GM23338 (cell line): Measurements from ENCODE around the gene CDK7. TPM values are rescaled to one million over a fixed set of nuclear protein-coding genes. Genes with fewer than 3 reads are reported as not detected.

Experiments used
- ATAC-seq: fragments of 200-7000 bp; cut with Tn5 transposase; 3 replicates; pipeline ENCODE4 v1.9.1; 2020
- DNase-seq: peaks from one replicate; pipeline ENCODE4 v3.0.0-alpha.2; 2015; ENCODE audit warnings: low spot score
- H2AFZ ChIP-seq: fragments of 200-600 bp; sonication (generic); 2 replicates; pipeline ENCODE4 v1.8.0; 2016; ENCODE audit warnings: antibody characterized with exemption, mild to moderate bottlenecking, moderate library complexity
- H3F3A ChIP-seq: fragments of 200-600 bp; sonication (generic); replicated peaks from 2 replicates; pipeline ENCODE4 v1.8.0; 2017; ENCODE audit warnings: antibody characterized with exemption, mixed run types, low read depth
- H3K27ac ChIP-seq: fragments of 200-600 bp; sonication (generic); 2 replicates; pipeline ENCODE4 v1.6.1; 2016; ENCODE audit warnings: low read depth
- H3K27me3 ChIP-seq: fragments of 200-600 bp; sonication (generic); 2 replicates; pipeline ENCODE4 v1.8.0; 2016; ENCODE audit warnings: mild to moderate bottlenecking, mixed run types, moderate library complexity; ENCODE audit not compliant: insufficient read depth
- H3K36me3 ChIP-seq: fragments of 200-600 bp; sonication (generic); 2 replicates; pipeline ENCODE4 v1.8.0; 2016; ENCODE audit warnings: mild to moderate bottlenecking; ENCODE audit not compliant: insufficient read depth
- H3K4me1 ChIP-seq: fragments of 200-600 bp; sonication (generic); 2 replicates; pipeline ENCODE4 v1.8.0; 2016; ENCODE audit warnings: mild to moderate bottlenecking, moderate library complexity; ENCODE audit not compliant: insufficient read depth
- H3K4me2 ChIP-seq: fragments of 200-600 bp; sonication (generic); 2 replicates; pipeline ENCODE4 v1.7.1; 2017; ENCODE audit warnings: mixed run types
- H3K4me3 ChIP-seq: fragments of 200-600 bp; sonication (generic); 2 replicates; pipeline ENCODE4 v1.6.1; 2016; ENCODE audit warnings: mixed run types
- H3K79me2 ChIP-seq: fragments of 200-600 bp; sonication (generic); replicated peaks from 2 replicates; pipeline ENCODE4 v1.8.0; 2017; ENCODE audit warnings: mild to moderate bottlenecking; ENCODE audit not compliant: insufficient read depth
- H3K9me2 ChIP-seq: fragments of 200-600 bp; sonication (generic); 2 replicates; pipeline ENCODE4 v1.8.0; 2017; ENCODE audit not compliant: insufficient read depth
- H4K20me1 ChIP-seq: fragments of 200-600 bp; sonication (generic); replicated peaks from 2 replicates; pipeline ENCODE4 v1.8.0; 2017; ENCODE audit warnings: mild to moderate bottlenecking; ENCODE audit not compliant: insufficient read depth
- H3K27ac Mint-ChIP-seq: 2 replicates; pipeline ENCODE4 v1.8.0; 2020; ENCODE audit warnings: inconsistent platforms, mild to moderate bottlenecking, moderate library complexity, mixed read lengths
- H3K27me3 Mint-ChIP-seq: 3 replicates; pipeline ENCODE4 v1.8.0; 2022; ENCODE audit warnings: low read depth, mild to moderate bottlenecking, moderate library complexity, mixed read lengths, inconsistent platforms; ENCODE audit not compliant: insufficient read depth, poor library complexity
- H3K36me3 Mint-ChIP-seq: 3 replicates; pipeline ENCODE4 v1.8.0; 2021; ENCODE audit warnings: low read depth, mild to moderate bottlenecking, inconsistent platforms, moderate library complexity, mixed read lengths
- H3K4me1 Mint-ChIP-seq: 3 replicates; pipeline ENCODE4 v1.8.0; 2020; ENCODE audit warnings: mild to moderate bottlenecking, inconsistent platforms, mixed read lengths
- H3K4me3 Mint-ChIP-seq: 3 replicates; pipeline ENCODE4 v1.8.0; 2021; ENCODE audit warnings: moderate library complexity, mild to moderate bottlenecking, inconsistent platforms, mixed read lengths
- H3K9me3 Mint-ChIP-seq: 3 replicates; pipeline ENCODE4 v1.8.0; 2020; ENCODE audit warnings: moderate library complexity, mild to moderate bottlenecking, inconsistent platforms, mixed read lengths
- CREB1 ChIP-seq: fragments of 250-450 bp; sonication (Bioruptor Pico); IDR thresholded peaks from 2 replicates; pipeline ENCODE4 v1.5.0; 2020; ENCODE audit warnings: low read depth, mild to moderate bottlenecking, moderate library complexity
- EZH2 ChIP-seq: fragments of 200-600 bp; sonication (generic); IDR thresholded peaks from one replicate; pipeline ENCODE4 v1.8.0; 2017; ENCODE audit warnings: antibody characterized with exemption, mild to moderate bottlenecking, low read depth; ENCODE audit not compliant: unreplicated experiment
- EZH2phosphoT487 ChIP-seq: fragments of 200-600 bp; sonication (generic); IDR thresholded peaks from one replicate; pipeline ENCODE4 v1.8.1; 2018; ENCODE audit warnings: antibody characterized with exemption; ENCODE audit not compliant: unreplicated experiment
- JUNB ChIP-seq: IDR thresholded peaks from one replicate; pipeline ENCODE4 v1.6.1; 2016; ENCODE audit warnings: antibody characterized with exemption; ENCODE audit not compliant: unreplicated experiment
- NANOG ChIP-seq: IDR thresholded peaks from 2 replicates; pipeline ENCODE4 v1.6.1; 2016; ENCODE audit warnings: antibody characterized with exemption, borderline replicate concordance
- POLR2AphosphoS5 ChIP-seq: IDR thresholded peaks from 2 replicates; pipeline ENCODE4 v1.6.1; 2016; ENCODE audit warnings: antibody characterized with exemption, low read depth
- STAT1 ChIP-seq: IDR thresholded peaks from one replicate; pipeline ENCODE4 v1.6.1; 2016; ENCODE audit warnings: antibody characterized with exemption; ENCODE audit not compliant: unreplicated experiment
- ZNF114 ChIP-seq: fragments of 250-450 bp; sonication (Bioruptor Pico); IDR thresholded peaks from 2 replicates; pipeline ENCODE4 v1.5.0; 2020; ENCODE audit warnings: mild to moderate bottlenecking, moderate library complexity
- ZNF331 ChIP-seq: fragments of 250-450 bp; sonication (Bioruptor Pico); IDR thresholded peaks from 2 replicates; pipeline ENCODE4 v1.5.0; 2020; ENCODE audit warnings: low read depth, mild to moderate bottlenecking, moderate library complexity
- polyA plus RNA-seq: library from polyadenylated mRNA; unstranded; fragments of >200 nt; fragmentation: Nextera tagmentation; extraction: Ambion mirVana; gene quantifications from 2 replicates; pipeline ENCODE4 v1.2.1, GENCODE V29; 2016
- total RNA-seq: library from RNA; depleted of rRNA; stranded (reverse); fragments of >200 nt; shearing (Covaris generic); gene quantifications from 2 replicates; pipeline ENCODE4 v1.2.3, GENCODE V29; 2014
- TF ChIP-seq, protein P1 (sequence below): IDR thresholded peaks from one replicate; pipeline ENCODE4 v1.6.1; 2018; ENCODE audit warnings: antibody characterized with exemption; ENCODE audit not compliant: unreplicated experiment
- TF ChIP-seq, protein P2 (sequence below), 2 experiments: fragments of 200-600 bp in 1 of 2; sonication (generic) in 1 of 2; conservative IDR thresholded peaks; 2 replicates each; pipeline versions ENCODE4 v1.5.1 to v1.6.1; 2016 to 2017; ENCODE audit warnings: antibody characterized with exemption in 2 of 2, low read depth in 2 of 2, mild to moderate bottlenecking in 2 of 2, moderate library complexity in 1 of 2
- TF ChIP-seq, protein P3 (sequence below): fragments of 250-450 bp; sonication (Bioruptor Pico); IDR thresholded peaks from 2 replicates; pipeline ENCODE4 v1.5.0; 2020; ENCODE audit warnings: mild to moderate bottlenecking, moderate library complexity
- TF ChIP-seq, protein P4 (sequence below): IDR thresholded peaks from 2 replicates; pipeline ENCODE4 v1.6.1; 2016; ENCODE audit warnings: antibody characterized with exemption

CDK7 gene
- total and polyA plus RNA-seq, 2 experiments from 2014 or later: 78.4 to 80.7 TPM

DNA sequence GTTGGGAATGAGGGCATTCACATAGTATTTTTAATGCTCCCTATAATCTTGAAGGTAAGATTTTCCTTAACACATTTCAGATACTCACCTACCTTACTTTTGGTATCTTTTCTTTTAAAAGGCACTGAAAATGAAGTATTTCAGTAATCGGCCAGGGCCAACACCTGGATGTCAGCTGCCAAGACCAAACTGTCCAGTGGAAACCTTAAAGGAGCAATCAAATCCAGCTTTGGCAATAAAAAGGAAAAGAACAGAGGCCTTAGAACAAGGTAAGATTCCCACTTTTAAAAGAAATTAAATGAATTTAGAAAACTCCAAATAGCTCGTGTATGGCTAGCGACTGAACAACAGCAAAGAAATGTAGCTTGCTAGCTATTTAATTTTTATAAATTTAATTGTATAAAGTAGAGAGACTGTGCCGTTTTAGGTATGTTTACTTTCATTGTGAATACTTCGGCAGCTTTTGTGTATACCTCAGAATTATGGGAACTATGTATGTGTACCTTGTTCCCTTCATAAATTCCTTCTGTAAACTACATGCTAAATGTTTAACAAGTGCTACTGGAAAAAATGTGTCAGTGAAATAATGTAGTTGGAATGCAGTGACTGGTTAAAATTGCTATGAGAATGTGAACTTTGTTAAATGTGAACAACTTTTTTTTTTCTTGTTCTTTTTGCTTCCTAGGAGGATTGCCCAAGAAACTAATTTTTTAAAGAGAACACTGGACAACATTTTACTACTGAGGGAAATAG, 41.9 kb downstream of the CDK7 start:
- no peak for ATAC-seq
- Mint-ChIP-seq H3K36me3 (peaks cover 57% of the 10 kb centered on the region; the same call in 2 of the 3 replicates), H3K27me3 (peaks cover 7% of the 10 kb centered on the region), H3K9me3 (no peaks in the 10 kb centered on the region), H3K4me1 (peaks cover 8% of the 10 kb centered on the region; the same call in 2 of the 3 replicates), H3K4me3 (no peak overlapping the region), H3K27ac (no peak overlapping the region)
- H2AFZ ChIP-seq: no peak overlapping the region
- no peaks in the 10 kb centered on the region; the same call in 1 of the 2 replicates for H3K79me2 ChIP-seq
- H3K4me1 ChIP-seq: 0 out of 2 replicates have a peak, but pooled peaks cover 3% of the 10 kb centered on the region
- H3K27me3 ChIP-seq: no peaks in the 10 kb centered on the region
- H3K9me2 ChIP-seq: no peaks in the 10 kb centered on the region
- H3K4me2 ChIP-seq: no peak overlapping the region
- no peak for DNase-seq
- TF ChIP-seq, protein P1, sequence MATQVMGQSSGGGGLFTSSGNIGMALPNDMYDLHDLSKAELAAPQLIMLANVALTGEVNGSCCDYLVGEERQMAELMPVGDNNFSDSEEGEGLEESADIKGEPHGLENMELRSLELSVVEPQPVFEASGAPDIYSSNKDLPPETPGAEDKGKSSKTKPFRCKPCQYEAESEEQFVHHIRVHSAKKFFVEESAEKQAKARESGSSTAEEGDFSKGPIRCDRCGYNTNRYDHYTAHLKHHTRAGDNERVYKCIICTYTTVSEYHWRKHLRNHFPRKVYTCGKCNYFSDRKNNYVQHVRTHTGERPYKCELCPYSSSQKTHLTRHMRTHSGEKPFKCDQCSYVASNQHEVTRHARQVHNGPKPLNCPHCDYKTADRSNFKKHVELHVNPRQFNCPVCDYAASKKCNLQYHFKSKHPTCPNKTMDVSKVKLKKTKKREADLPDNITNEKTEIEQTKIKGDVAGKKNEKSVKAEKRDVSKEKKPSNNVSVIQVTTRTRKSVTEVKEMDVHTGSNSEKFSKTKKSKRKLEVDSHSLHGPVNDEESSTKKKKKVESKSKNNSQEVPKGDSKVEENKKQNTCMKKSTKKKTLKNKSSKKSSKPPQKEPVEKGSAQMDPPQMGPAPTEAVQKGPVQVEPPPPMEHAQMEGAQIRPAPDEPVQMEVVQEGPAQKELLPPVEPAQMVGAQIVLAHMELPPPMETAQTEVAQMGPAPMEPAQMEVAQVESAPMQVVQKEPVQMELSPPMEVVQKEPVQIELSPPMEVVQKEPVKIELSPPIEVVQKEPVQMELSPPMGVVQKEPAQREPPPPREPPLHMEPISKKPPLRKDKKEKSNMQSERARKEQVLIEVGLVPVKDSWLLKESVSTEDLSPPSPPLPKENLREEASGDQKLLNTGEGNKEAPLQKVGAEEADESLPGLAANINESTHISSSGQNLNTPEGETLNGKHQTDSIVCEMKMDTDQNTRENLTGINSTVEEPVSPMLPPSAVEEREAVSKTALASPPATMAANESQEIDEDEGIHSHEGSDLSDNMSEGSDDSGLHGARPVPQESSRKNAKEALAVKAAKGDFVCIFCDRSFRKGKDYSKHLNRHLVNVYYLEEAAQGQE: no peak
- no peak for TF ChIP-seq EZH2phosphoT487
- no peak for TF ChIP-seq STAT1
- TF ChIP-seq, protein P2, sequence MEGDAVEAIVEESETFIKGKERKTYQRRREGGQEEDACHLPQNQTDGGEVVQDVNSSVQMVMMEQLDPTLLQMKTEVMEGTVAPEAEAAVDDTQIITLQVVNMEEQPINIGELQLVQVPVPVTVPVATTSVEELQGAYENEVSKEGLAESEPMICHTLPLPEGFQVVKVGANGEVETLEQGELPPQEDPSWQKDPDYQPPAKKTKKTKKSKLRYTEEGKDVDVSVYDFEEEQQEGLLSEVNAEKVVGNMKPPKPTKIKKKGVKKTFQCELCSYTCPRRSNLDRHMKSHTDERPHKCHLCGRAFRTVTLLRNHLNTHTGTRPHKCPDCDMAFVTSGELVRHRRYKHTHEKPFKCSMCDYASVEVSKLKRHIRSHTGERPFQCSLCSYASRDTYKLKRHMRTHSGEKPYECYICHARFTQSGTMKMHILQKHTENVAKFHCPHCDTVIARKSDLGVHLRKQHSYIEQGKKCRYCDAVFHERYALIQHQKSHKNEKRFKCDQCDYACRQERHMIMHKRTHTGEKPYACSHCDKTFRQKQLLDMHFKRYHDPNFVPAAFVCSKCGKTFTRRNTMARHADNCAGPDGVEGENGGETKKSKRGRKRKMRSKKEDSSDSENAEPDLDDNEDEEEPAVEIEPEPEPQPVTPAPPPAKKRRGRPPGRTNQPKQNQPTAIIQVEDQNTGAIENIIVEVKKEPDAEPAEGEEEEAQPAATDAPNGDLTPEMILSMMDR (conservative IDR thresholded peaks at IDR 0.05; ENCODE audit: low read depth in 2 of 2): no peak
- TF ChIP-seq ZNF114 (CRISPR knock-in tag): no peak
- no peak for TF ChIP-seq ZNF331 (CRISPR knock-in tag)
- TF ChIP-seq, protein P3, sequence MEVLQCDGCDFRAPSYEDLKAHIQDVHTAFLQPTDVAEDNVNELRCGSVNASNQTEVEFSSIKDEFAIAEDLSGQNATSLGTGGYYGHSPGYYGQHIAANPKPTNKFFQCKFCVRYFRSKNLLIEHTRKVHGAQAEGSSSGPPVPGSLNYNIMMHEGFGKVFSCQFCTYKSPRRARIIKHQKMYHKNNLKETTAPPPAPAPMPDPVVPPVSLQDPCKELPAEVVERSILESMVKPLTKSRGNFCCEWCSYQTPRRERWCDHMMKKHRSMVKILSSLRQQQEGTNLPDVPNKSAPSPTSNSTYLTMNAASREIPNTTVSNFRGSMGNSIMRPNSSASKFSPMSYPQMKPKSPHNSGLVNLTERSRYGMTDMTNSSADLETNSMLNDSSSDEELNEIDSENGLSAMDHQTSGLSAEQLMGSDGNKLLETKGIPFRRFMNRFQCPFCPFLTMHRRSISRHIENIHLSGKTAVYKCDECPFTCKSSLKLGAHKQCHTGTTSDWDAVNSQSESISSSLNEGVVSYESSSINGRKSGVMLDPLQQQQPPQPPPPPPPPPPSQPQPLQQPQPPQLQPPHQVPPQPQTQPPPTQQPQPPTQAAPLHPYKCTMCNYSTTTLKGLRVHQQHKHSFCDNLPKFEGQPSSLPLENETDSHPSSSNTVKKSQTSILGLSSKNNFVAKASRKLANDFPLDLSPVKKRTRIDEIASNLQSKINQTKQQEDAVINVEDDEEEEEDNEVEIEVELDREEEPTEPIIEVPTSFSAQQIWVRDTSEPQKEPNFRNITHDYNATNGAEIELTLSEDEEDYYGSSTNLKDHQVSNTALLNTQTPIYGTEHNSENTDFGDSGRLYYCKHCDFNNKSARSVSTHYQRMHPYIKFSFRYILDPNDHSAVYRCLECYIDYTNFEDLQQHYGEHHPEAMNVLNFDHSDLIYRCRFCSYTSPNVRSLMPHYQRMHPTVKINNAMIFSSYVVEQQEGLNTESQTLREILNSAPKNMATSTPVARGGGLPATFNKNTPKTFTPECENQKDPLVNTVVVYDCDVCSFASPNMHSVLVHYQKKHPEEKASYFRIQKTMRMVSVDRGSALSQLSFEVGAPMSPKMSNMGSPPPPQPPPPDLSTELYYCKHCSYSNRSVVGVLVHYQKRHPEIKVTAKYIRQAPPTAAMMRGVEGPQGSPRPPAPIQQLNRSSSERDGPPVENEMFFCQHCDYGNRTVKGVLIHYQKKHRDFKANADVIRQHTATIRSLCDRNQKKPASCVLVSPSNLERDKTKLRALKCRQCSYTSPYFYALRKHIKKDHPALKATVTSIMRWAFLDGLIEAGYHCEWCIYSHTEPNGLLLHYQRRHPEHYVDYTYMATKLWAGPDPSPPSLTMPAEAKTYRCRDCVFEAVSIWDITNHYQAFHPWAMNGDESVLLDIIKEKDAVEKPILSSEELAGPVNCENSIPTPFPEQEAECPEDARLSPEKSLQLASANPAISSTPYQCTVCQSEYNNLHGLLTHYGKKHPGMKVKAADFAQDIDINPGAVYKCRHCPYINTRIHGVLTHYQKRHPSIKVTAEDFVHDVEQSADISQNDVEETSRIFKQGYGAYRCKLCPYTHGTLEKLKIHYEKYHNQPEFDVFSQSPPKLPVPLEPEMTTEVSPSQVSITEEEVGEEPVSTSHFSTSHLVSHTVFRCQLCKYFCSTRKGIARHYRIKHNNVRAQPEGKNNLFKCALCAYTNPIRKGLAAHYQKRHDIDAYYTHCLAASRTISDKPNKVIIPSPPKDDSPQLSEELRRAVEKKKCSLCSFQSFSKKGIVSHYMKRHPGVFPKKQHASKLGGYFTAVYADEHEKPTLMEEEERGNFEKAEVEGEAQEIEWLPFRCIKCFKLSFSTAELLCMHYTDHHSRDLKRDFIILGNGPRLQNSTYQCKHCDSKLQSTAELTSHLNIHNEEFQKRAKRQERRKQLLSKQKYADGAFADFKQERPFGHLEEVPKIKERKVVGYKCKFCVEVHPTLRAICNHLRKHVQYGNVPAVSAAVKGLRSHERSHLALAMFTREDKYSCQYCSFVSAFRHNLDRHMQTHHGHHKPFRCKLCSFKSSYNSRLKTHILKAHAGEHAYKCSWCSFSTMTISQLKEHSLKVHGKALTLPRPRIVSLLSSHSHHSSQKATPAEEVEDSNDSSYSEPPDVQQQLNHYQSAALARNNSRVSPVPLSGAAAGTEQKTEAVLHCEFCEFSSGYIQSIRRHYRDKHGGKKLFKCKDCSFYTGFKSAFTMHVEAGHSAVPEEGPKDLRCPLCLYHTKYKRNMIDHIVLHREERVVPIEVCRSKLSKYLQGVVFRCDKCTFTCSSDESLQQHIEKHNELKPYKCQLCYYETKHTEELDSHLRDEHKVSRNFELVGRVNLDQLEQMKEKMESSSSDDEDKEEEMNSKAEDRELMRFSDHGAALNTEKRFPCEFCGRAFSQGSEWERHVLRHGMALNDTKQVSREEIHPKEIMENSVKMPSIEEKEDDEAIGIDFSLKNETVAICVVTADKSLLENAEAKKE: no peak
- TF ChIP-seq JUNB: no peak
- TF ChIP-seq CREB1: no peak
- no peak for TF ChIP-seq EZH2
- no peak for TF ChIP-seq POLR2AphosphoS5
- TF ChIP-seq NANOG: no peak
- TF ChIP-seq, protein P4, sequence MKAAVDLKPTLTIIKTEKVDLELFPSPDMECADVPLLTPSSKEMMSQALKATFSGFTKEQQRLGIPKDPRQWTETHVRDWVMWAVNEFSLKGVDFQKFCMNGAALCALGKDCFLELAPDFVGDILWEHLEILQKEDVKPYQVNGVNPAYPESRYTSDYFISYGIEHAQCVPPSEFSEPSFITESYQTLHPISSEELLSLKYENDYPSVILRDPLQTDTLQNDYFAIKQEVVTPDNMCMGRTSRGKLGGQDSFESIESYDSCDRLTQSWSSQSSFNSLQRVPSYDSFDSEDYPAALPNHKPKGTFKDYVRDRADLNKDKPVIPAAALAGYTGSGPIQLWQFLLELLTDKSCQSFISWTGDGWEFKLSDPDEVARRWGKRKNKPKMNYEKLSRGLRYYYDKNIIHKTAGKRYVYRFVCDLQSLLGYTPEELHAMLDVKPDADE: no peak
- no peaks in the 10 kb centered on the region for H4K20me1 ChIP-seq
- no peak overlapping the region for H3K27ac ChIP-seq
- 0 out of 2 replicates have a peak, but pooled peaks cover 6% of the 10 kb centered on the region for H3F3A ChIP-seq
- peaks cover 19% of the 10 kb centered on the region for H3K36me3 ChIP-seq
- H3K4me3 ChIP-seq: no peak overlapping the region
